GM20431 (cell line): ENCODE measurements around the gene NOX5.
"Not testable (repeated sequence)": the region's sequence is repeated elsewhere in the genome, so short reads cannot be mapped to it uniquely, and the experiment has no call there.

Source experiments
- in situ Hi-C: fragments of 300-500 bp; cut with MseI, MboI; formaldehyde crosslinking; loops from one replicate; pipeline ENCODE4 v1.15.0; 2020; ENCODE audit warnings: low sequenced_read_pairs; ENCODE audit not compliant: unreplicated experiment

Gene NOX5, protein sequence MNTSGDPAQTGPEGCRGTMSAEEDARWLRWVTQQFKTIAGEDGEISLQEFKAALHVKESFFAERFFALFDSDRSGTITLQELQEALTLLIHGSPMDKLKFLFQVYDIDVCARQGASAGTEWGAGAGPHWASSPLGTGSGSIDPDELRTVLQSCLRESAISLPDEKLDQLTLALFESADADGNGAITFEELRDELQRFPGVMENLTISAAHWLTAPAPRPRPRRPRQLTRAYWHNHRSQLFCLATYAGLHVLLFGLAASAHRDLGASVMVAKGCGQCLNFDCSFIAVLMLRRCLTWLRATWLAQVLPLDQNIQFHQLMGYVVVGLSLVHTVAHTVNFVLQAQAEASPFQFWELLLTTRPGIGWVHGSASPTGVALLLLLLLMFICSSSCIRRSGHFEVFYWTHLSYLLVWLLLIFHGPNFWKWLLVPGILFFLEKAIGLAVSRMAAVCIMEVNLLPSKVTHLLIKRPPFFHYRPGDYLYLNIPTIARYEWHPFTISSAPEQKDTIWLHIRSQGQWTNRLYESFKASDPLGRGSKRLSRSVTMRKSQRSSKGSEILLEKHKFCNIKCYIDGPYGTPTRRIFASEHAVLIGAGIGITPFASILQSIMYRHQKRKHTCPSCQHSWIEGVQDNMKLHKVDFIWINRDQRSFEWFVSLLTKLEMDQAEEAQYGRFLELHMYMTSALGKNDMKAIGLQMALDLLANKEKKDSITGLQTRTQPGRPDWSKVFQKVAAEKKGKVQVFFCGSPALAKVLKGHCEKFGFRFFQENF

GRCh38 chr15:69014454-69014853 is at the start of gene NOX5:
Gene NOX5 (plus strand): TSS chr15:69014695. CDS start chr15:69014736, 41 bp downstream.
- in situ Hi-C loops: no loop called here

GRCh38 chr15:68966996-68967395 is 47.5 kb upstream of the NOX5 start:
- in situ Hi-C loops: no loop called here

GRCh38 chr15:68967948-68968347 is 46.5 kb upstream of the NOX5 start:
- in situ Hi-C loops: no loop called here

DNA sequence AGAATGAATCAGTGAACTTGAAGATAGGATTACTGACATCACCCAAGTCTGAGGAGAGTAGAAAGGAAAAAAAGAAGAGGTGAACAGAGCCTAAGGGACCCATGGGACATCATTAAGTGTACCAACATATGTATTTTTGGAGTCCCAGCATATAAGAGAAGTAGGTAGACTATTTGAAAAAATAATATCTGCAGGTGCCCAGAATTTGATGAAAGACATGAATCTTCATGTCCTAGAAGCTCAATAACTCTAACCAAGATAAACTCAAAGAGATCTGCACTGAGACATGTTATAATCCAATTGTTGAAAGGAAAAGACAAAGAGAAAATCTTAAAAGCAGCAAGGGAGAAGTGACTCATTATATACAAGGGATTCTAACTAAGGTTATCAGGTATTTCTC is 45.2 kb upstream of the NOX5 start:
- in situ Hi-C loops: no loop called here

GRCh38 chr15:68972201-68973065 is 42.1 kb upstream of the NOX5 start:
- in situ Hi-C loops: no loop called here

GRCh38 chr15:68975651-68976160 is 38.8 kb upstream of the NOX5 start:
- in situ Hi-C loops: not testable (repeated sequence)

- in situ Hi-C loops: not testable (repeated sequence)
Measured at GRCh38 chr15:68977426-68977825, 37.1 kb upstream of the NOX5 start.

GRCh38 chr15:68979006-68979405 is 35.5 kb upstream of the NOX5 start:
- in situ Hi-C loops: no loop called here

DNA sequence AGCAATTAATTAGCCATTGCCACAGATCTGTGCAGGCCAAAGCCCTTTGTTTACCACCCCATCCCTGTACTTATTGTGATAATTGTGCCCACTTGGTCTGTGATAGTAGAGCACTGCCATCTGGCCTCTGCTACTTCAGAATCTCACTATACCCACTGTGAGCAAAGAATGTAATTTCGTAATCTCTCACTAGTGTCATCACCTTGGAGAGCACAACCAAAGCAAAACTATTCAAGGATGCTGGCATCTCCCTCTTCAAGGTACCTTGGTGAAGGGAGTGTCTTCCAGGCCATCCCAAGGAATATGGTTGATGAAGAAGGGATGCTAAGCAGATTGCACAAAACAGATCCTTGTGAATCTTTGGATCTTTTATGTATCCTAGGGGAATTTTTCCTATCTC is 34.7 kb upstream of the NOX5 start:
- in situ Hi-C loops: no loop called here

- in situ Hi-C loops: no loop called here
Measured at GRCh38 chr15:68980786-68981185, 33.7 kb upstream of the NOX5 start.

DNA sequence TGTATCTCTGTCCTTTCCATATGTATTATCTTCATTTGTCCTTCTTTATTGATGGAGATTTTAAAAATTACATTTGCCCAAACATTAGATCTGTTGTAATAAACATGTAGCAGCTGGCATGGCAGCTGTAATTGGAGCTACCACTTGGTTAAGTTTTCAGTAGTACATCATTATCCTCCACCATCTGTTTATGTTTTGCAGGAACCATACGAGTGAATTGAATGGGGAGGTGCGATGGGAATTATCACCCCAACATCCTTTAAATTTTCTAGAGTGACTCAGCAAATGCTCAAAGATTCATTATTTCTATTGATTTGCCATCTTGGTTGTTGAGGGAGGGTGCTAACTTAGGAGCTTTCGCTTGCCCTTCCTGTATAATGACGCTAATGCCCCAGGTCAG is 32.6 kb upstream of the NOX5 start:
- in situ Hi-C loops: no loop called here

DNA sequence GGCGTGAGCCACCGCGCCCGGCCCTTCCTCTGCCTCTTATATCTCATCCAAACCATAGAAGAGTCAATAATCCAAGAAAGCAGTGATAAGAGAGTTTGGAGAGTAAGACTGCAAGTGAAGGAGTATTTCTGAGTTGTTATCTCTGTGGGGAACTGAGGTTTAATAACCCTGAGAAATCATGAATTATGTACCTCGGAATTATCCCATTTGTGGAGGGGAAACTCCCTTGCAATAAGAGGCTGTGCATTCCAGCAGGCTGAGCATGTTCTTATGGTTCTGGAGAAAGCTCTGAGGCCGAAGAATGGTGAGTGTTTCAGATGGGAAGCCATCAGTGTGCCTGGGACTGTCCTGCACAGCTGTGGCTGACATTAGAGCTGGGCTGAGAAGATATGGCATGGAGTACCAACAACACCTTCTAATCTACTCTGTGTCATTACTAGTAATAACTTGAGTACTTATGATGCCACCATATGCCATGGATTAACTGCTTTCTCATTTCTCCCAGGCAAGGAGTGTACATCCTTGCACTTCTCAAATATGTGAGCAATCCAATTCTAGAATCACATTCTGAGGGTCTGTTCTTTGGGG is 31.4 kb upstream of the NOX5 start:
- in situ Hi-C loops: no loop called here

DNA sequence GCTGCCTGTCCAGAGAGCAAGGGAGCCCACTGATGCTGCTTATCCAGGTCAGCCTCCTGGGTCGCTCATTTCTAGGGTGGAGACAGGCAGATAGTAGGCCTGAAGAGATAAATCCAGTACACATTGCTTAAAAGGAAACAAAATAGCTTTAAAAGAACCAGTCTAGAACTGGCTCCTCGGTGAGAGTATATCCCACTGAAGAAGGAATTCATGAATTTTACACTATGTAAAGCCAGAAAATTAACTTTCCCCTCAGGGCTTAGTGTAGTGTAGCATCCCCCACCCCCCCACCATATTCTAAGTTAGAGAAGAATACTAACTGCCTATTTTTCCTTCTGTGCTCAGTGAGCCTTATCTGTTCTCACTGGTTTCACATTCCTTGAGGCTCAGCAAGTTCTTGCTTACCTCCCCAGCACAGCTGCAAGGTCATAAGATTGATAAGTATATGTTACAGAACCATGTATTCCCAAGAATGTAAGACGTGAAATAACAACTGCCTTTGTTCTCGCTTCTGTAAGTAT is 30.5 kb upstream of the NOX5 start:
- in situ Hi-C loops: no loop called here

DNA sequence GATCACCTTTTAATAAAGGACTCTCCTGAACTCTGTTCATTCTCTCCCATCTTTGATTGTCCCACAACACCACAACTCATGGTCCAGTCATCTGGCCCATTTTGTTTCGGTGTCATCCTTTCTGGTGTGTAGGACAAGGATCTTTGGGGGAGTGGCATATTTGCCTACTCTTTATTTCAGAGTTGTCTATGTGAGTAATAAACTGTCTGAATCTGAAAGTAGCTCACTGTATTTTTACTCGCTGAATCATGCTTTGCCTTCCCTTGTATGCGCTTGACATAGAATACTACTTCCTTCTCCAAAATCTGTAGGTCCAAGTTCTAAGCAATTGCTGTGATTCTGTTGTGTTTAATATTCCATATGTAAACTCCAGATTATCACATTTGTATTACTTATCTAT is 29.9 kb upstream of the NOX5 start:
- in situ Hi-C loops: no loop called here

DNA sequence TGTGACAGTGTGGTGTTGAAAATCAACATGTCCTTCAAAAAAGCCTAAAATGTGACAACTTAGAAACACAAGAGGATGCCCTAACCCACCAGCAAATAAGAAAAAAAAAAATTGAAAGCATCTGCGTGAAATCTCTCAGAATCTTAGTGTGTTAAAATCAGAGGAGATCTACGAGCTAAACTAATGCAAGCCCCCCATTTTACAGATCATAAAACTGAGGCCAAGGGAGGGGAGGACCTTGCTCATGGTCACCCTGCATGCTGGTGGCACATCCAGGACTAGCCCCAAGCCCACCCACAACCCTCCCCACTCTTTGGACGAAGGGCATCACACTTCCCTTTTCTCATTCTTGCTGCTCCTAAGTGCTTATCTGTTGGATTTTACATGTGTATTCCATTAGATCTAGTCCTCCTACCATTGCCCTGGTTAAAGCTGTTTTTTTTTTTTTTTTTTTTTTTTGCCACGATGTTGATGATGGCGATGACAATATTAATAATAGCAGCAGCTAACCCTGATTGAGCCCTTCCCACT is 29.1 kb upstream of the NOX5 start:
- in situ Hi-C loops: no loop called here

DNA sequence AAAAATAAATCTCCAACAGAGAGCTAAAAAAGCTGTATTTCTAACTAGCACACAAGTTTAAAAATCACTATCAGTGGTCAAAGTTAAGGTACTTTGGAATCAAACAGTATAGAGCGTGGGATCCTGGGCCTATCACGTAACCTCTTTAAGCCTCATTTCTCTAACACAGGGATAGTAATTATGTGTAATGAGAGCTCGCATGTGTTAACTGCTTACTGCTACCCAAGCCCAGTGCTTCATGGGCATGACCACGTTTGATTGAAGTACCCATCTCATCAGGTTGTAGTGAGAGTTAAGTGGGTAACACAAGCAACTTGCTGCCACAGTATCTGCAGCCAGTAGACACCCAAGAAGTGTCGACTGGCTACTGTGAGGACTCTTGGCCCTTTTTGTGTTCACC is 28.2 kb upstream of the NOX5 start:
- in situ Hi-C loops: no loop called here

DNA sequence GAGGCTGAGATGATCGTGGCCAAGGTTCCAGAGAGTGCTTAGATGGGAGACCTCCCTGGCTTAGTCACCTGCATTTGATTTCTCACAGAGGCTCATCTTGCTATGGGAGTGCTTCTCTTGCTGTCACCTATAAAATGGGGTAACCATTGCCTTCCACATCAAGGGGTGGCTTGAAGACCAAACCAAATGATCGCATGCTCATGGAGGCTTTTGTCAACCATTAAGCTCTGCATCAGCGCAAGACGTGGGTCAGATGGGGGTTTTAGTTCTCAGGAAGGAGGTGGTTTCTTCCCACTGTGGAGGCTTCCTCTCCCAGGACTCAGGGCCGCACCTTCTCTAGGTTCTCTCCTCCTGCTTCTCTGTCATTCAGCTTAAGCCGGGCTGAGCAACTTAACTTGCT is 27.4 kb upstream of the NOX5 start:
- in situ Hi-C loops: no loop called here

GRCh38 chr15:68987676-68988075 is 26.8 kb upstream of the NOX5 start:
- in situ Hi-C loops: no loop called here

DNA sequence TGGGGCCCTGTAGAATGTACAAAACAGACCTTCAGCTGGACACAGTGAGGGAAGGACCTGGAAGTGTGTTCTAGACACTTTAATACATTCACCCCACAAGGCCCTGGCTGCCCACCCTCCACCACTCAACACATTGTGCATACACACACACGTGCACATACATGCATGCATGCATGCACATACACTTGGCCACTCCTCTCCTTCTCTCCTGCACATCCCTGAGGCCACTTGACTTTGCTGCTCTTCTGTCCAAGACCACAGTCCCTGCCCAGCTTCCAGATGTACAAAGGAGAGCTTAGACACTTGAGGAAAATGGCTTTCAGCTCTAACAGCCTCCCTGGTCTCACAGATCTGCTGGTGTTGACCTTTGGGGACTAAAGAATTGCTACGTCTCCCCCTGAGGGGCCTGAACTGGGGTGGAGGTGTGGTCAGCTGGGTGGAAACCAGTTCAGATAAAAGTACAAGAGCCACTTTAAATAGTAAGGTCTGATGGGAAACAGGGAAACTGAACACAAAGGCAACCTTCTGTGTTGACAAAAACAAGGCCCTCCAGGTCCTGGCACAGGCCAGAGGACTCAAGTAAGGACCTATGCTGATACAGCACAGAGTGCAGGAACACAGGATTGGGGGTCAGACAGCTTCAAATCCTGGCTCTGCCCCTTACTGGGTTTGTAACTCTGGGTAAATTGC is 24.8 kb upstream of the NOX5 start:
- in situ Hi-C loops: no loop called here
